BLaER1 treated with 17β-estradiol and CSF1 and Interleukin-3, amounts not matched to agents 10 nM and 100 nM (cell line): ENCODE data around the gene ITGA2B.

Source experiments
- H3K27ac ChIP-seq, 11 experiments: shearing (Covaris generic); formaldehyde crosslinking; 2 replicates each; pipeline ENCODE4 v1.8.1; 2022
- H3K27me3 ChIP-seq, 11 experiments: shearing (Covaris generic); formaldehyde crosslinking; 2 replicates each; pipeline ENCODE4 v1.8.1; 2022
- H3K36me3 ChIP-seq, 11 experiments: shearing (Covaris generic); formaldehyde crosslinking; 2 replicates each; pipeline ENCODE4 v1.8.1; 2022
- H3K4me1 ChIP-seq, 10 experiments: shearing (Covaris generic); formaldehyde crosslinking; 2 replicates each; pipeline ENCODE4 v1.8.1; 2022
- H3K4me2 ChIP-seq, 11 experiments: shearing (Covaris generic); formaldehyde crosslinking; 2 replicates each; pipeline ENCODE4 v1.8.1; 2022
- H3K4me3 ChIP-seq, 10 experiments: shearing (Covaris generic); formaldehyde crosslinking; 2 replicates each; pipeline ENCODE4 v1.8.1; 2022
- H3K9ac ChIP-seq, 11 experiments: shearing (Covaris generic); formaldehyde crosslinking; 2 replicates each; pipeline ENCODE4 v1.8.1; 2022
- H3K9me3 ChIP-seq, 11 experiments: shearing (Covaris generic); formaldehyde crosslinking; replicated peaks in 1 of 11; 2 replicates each; pipeline ENCODE4 v1.8.1; 2022
- H4K20me1 ChIP-seq, 11 experiments: shearing (Covaris generic); formaldehyde crosslinking; 2 replicates each; pipeline ENCODE4 v1.8.1; 2022
- Cebpa-rat ChIP-seq, 11 experiments: shearing (Covaris generic); IDR thresholded peaks; 2 replicates each; pipeline ENCODE4 v1.8.1; 2022

ITGA2B gene

DNA sequence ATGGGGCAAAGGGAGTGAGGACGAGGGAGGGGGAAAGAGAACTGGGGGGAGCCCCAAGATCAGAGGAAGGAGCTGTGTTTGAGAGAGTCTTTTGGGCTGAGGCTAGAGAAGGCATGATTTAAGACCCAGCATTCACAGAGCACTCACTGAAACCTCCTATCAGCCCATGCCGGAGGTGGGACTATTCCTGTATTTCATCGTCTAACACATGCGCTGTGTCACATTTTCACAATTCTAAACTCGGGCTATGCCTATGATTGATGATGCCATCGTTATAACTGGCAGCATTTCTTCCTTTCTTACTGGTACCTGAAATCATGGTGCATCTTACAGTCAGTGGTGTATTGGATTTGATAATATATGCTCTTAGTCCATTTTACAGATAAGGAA lies 29.3 kb downstream of the ITGA2B start:
- no peaks in the 10 kb centered on the region for H3K36me3 ChIP-seq
- H3K4me3 ChIP-seq = no peak overlapping the region
- H3K4me2 ChIP-seq = peak overlapping the region in 4 of 11 experiments; percentile 91 to 94 (median 92); a peak in 4 of 22 replicates
- H3K27ac ChIP-seq = no peak overlapping the region
- no peaks in the 10 kb centered on the region for H3K9me3 ChIP-seq
- peaks cover 0 to 55% (median 25%) of the 10 kb centered on the region in 11 experiments; a peak in 15 of 22 replicates for H4K20me1 ChIP-seq
- TF ChIP-seq Cebpa-rat (IDR thresholded peaks at IDR 0.05) = no peak
- no peak overlapping the region for H3K9ac ChIP-seq
- peaks cover 19 to 52% (median 42%) of the 10 kb centered on the region in 10 experiments; a peak in 19 of 20 replicates for H3K4me1 ChIP-seq
- H3K27me3 ChIP-seq = peaks cover 0 to 4% (median 2%) of the 10 kb centered on the region in 11 experiments; a peak in 10 of 22 replicates

DNA sequence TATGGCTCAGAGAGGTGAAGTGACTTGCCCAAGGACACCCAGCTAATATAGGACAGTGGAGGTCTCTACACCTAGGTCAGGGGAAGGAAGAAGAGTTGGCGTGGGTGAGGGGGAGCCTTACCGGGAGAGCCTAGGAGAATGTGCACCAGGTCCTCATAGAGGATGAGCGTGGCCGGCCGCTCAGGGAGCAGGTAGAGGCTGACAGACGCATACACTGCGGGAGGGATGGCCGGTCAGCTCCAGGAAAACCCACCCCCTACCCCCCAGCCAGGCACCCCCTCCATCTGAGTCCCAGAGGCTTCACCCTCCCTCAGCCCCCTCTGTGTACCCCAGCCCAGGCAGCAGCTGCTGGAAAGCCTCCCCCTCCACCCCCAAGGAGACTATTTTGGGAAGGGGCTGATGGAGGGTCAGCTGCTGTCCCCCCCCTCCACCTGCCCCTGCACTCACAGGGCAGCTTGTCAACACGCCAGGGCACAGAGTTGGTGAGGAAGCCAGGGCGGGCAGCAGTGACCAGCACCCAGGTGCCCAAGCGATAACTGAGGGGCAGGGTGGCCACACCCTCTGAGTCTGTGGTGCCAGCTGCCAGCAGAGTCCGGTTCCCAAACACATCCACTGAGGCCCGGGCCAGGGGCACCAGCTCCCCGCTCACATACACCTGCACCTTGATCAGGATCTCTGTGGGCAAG lies 29.8 kb downstream of the ITGA2B start:
- Histone ChIP-seq H3K9me3 (no peaks in the 10 kb centered on the region), H3K36me3 (no peaks in the 10 kb centered on the region), H3K27ac (no peak overlapping the region), H3K4me1 (peaks cover 19 to 58% (median 46%) of the 10 kb centered on the region in 10 experiments; a peak in 19 of 20 replicates), H3K27me3 (peaks cover 3 to 10% (median 8%) of the 10 kb centered on the region in 11 experiments; a peak in 20 of 22 replicates), H3K4me3 (no peak overlapping the region), H4K20me1 (peaks cover 0 to 60% (median 27%) of the 10 kb centered on the region in 11 experiments; a peak in 15 of 22 replicates), H3K9ac (no peak overlapping the region), H3K4me2 (peak overlapping the region in 2 of 11 experiments; percentile 92 to 94; a peak in 1 of 22 replicates)
- TF ChIP-seq Cebpa-rat (IDR thresholded peaks at IDR 0.05) = no peak

GRCh38 chr17:44359006-44359405 lies 30.4 kb downstream of the ITGA2B start:
- Histone ChIP-seq H3K9me3 (no peaks in the 10 kb centered on the region), H3K27ac (no peak overlapping the region), H3K27me3 (peaks cover 9 to 16% (median 14%) of the 10 kb centered on the region in 11 experiments), H3K9ac (no peak overlapping the region; a peak in 1 of 22 replicates), H3K36me3 (no peaks in the 10 kb centered on the region), H3K4me3 (no peak overlapping the region), H3K4me1 (peaks cover 20 to 61% (median 49%) of the 10 kb centered on the region in 10 experiments; a peak in 19 of 20 replicates), H3K4me2 (peak overlapping the region in 3 of 11 experiments; percentile 15 to 33 (median 25); a peak in 4 of 22 replicates), H4K20me1 (peaks cover 0 to 61% (median 28%) of the 10 kb centered on the region in 11 experiments; a peak in 16 of 22 replicates)
- no peak for TF ChIP-seq Cebpa-rat (IDR thresholded peaks at IDR 0.05)

- Histone ChIP-seq H3K4me3 (no peak overlapping the region), H3K4me2 (no peak overlapping the region), H4K20me1 (peaks cover 7 to 70% (median 37%) of the 10 kb centered on the region in 11 experiments; a peak in 20 of 22 replicates), H3K36me3 (peaks cover 0 to 6% (median 2%) of the 10 kb centered on the region in 11 experiments; a peak in 16 of 22 replicates), H3K9me3 (no peaks in the 10 kb centered on the region), H3K27me3 (peaks cover 19 to 25% (median 23%) of the 10 kb centered on the region in 11 experiments), H3K27ac (no peak overlapping the region), H3K9ac (no peak overlapping the region), H3K4me1 (peaks cover 30 to 67% (median 55%) of the 10 kb centered on the region in 10 experiments; a peak in 19 of 20 replicates)
- no peak for TF ChIP-seq Cebpa-rat (IDR thresholded peaks at IDR 0.05)
These were observed 31.4 kb downstream of the ITGA2B start for GRCh38 chr17:44358066-44358465.

- Histone ChIP-seq H3K4me1 (peaks cover 19 to 51% (median 39%) of the 10 kb centered on the region in 10 experiments; a peak in 19 of 20 replicates), H3K4me3 (no peak overlapping the region), H3K27me3 (peaks cover 29 to 41% (median 33%) of the 10 kb centered on the region in 11 experiments), H4K20me1 (peaks cover 25 to 70% (median 48%) of the 10 kb centered on the region in 11 experiments; a peak in 20 of 22 replicates), H3K4me2 (no peak overlapping the region), H3K36me3 (peaks cover 18 to 24% (median 20%) of the 10 kb centered on the region in 11 experiments), H3K9me3 (no peaks in the 10 kb centered on the region), H3K9ac (no peak overlapping the region), H3K27ac (no peak overlapping the region)
- TF ChIP-seq Cebpa-rat (IDR thresholded peaks at IDR 0.05) = no peak
These were observed 33.2 kb downstream of the ITGA2B start for GRCh38 chr17:44356241-44356640.

DNA sequence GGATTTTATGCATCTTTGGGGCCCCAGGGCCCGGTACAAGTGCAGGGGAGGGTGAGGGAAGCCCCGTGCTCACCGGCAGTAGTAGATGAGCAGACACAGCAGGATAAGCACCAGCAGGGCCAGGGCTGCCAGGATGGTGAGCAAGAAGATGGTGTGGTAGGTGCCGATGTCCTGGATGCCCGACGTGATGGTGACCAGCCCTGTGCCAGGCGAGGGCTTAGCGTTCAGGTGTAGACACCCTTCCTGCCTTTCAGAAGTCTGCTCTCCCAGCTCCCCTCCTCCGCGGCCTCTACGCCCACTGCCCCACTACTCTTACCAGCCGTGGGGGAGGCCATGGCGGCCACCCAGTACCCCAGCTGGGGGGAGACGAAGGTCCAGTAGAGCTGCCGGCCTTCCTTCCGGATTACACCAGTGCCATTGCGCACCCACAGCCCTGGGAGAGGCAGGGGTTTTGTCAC lies 33.8 kb downstream of the ITGA2B start:
- peaks cover 22 to 30% (median 26%) of the 10 kb centered on the region in 11 experiments for H3K36me3 ChIP-seq
- H3K9ac ChIP-seq = peak overlapping the region in 1 of 11 experiments; percentile 37; a peak in 1 of 22 replicates
- peaks cover 29 to 41% (median 33%) of the 10 kb centered on the region in 11 experiments for H3K27me3 ChIP-seq
- H4K20me1 ChIP-seq = peaks cover 30 to 68% (median 42%) of the 10 kb centered on the region in 11 experiments; a peak in 20 of 22 replicates
- H3K4me3 ChIP-seq = no peak overlapping the region
- H3K9me3 ChIP-seq = no peaks in the 10 kb centered on the region
- no peak overlapping the region for H3K27ac ChIP-seq
- peaks cover 14 to 45% (median 35%) of the 10 kb centered on the region in 10 experiments; a peak in 19 of 20 replicates for H3K4me1 ChIP-seq
- no peak for TF ChIP-seq Cebpa-rat (IDR thresholded peaks at IDR 0.05)
- H3K4me2 ChIP-seq = peak overlapping the region in 5 of 11 experiments; percentile 17 to 94 (median 91); a peak in 6 of 22 replicates

DNA sequence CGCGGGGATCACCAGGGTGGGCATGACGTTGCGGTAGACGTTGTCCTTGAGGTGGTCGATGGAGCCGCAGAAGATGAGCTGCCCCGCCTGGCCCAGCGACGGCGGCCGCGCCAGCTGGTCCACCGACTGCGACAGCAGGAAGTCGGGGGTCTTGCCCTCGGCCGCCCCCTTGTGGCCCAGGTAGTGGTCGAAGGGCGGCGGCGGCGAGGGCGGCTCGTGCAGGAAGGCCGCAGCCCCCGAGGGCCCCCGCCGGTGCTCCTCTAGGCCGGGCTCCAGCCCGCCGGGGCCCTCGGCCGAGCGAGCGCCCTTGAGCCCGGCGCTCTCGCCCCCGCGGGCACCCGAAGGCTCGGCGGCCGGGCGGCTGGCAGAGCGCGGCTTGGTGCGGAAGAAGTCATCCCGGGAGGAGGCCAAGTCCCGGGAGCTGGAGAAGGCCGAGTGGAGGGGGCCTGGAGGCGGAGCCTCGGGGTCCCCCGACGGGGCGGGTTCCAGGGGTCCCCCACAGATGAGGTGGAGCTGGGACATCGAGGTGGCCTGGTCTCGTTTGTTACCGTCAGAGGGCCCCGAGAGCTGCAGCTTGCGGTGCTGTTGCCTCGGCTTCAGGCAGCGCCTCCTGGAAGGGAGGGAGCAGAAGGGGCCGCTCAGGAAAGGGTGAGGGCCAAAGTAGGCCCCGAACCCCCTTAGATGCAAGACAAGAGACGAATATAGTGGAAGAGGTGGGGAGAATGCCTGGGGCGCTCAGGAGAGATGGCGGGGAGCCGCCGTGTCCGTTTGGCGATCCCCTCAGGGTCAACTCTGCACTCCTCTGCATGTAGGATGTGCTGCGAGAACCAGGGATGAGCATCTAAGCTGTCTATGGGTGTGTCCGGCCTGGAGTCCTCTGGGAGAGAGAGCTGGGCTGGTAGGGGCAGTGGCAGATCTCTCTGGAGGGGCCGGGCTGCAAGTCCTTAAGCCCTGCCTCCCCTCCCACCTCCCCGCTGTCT lies 34.6 kb downstream of the ITGA2B start:
- Histone ChIP-seq H3K27ac (no peak overlapping the region), H3K9me3 (no peaks in the 10 kb centered on the region), H3K4me2 (peak overlapping the region; percentile 85 to 97 (median 93)), H3K9ac (peak overlapping the region in 6 of 11 experiments; percentile 23 to 44 (median 38); a peak in 7 of 22 replicates), H3K36me3 (peaks cover 24 to 37% (median 34%) of the 10 kb centered on the region in 11 experiments), H3K27me3 (peaks cover 29 to 41% (median 33%) of the 10 kb centered on the region in 11 experiments), H4K20me1 (peaks cover 27 to 66% (median 40%) of the 10 kb centered on the region in 11 experiments; a peak in 20 of 22 replicates), H3K4me3 (peak overlapping the region; percentile 43 to 69 (median 56); a peak in 16 of 20 replicates), H3K4me1 (peaks cover 19 to 41% (median 34%) of the 10 kb centered on the region in 10 experiments)
- TF ChIP-seq Cebpa-rat (IDR thresholded peaks at IDR 0.05) = no peak
